Measurements from ENCODE around the gene SETD6. TPM values are rescaled to one million over a fixed set of nuclear protein-coding genes. Genes with fewer than 3 reads are reported as not detected.

SETD6 gene
- total RNA-seq, 1 experiment from 2014 or later, result 35.2 TPM

GRCh38 chr16:58548378-58548777, 33.1 kb downstream of the SETD6 start:
- ChIA-PET POLR2A (ENCODE audit: low non-redundant PET) (no interaction called here), CTCF (no interaction called here)

GRCh38 chr16:58551496-58551895, 36.2 kb downstream of the SETD6 start:
- no peak for DNase-seq (ENCODE audit: low spot score)
- POLR2A ChIA-PET (ENCODE audit: low non-redundant PET), result interaction anchor here (0.8 kb wide), 1 partner anchor 909 kb away, joined by 6 read pairs; no protein-coding TSS in a partner anchor
- CTCF ChIA-PET, result no interaction called here
- H3K36me3 ChIP-seq (ENCODE audit: insufficient read depth, low read length, poor library complexity, severe bottlenecking), result peaks cover 90% of the 10 kb centered on the region
- intact Hi-C loops (cut with micrococcal nuclease; ENCODE audit: unreplicated experiment), result no loop called here
- H3K27me3 ChIP-seq (replicated peaks; ENCODE audit: insufficient read depth, low read depth, low read length, poor library complexity), result no peaks in the 10 kb centered on the region
- no peak overlapping the region for H3K27ac ChIP-seq (ENCODE audit: low read depth, low read length, poor library complexity, severe bottlenecking)
- H3K9me3 ChIP-seq (ENCODE audit: low read depth, low read length, poor library complexity, severe bottlenecking), result no peaks in the 10 kb centered on the region
- no peaks in the 10 kb centered on the region for H3K4me1 ChIP-seq (ENCODE audit: insufficient read depth, low read length, poor library complexity, severe bottlenecking)
- no peak overlapping the region for H3K4me3 ChIP-seq (ENCODE audit: low read depth, low read length, poor library complexity, severe bottlenecking)
- TF ChIP-seq CTCF (conservative IDR thresholded peaks at IDR 0.05; ENCODE audit: low read depth, low read length), result no peak
- no TSS peak for BruUV-seq (replicated peaks)

More at GRCh38 chr16:58548378-58548777, 33.1 kb downstream of the SETD6 start:
- intact Hi-C loops (cut with micrococcal nuclease; ENCODE audit: unreplicated experiment), result no loop called here
- Histone ChIP-seq H3K4me3 (ENCODE audit: low read depth, low read length, poor library complexity, severe bottlenecking) (no peak overlapping the region), H3K27me3 (replicated peaks; ENCODE audit: insufficient read depth, low read depth, low read length, poor library complexity) (no peaks in the 10 kb centered on the region), H3K9me3 (ENCODE audit: low read depth, low read length, poor library complexity, severe bottlenecking) (no peaks in the 10 kb centered on the region), H3K4me1 (ENCODE audit: insufficient read depth, low read length, poor library complexity, severe bottlenecking) (no peaks in the 10 kb centered on the region), H3K27ac (ENCODE audit: low read depth, low read length, poor library complexity, severe bottlenecking) (no peak overlapping the region), H3K36me3 (ENCODE audit: insufficient read depth, low read length, poor library complexity, severe bottlenecking) (peaks cover 91% of the 10 kb centered on the region)
- no TSS peak for BruUV-seq (replicated peaks)
- DNase-seq (ENCODE audit: low spot score), result no peak
- TF ChIP-seq EZH2 (IDR thresholded peaks at IDR 0.05; ENCODE audit: borderline replicate concordance, low read depth, low read length, poor library complexity, severe bottlenecking) (no peak), CTCF (conservative IDR thresholded peaks at IDR 0.05; ENCODE audit: low read depth, low read length) (no peak)

DNA sequence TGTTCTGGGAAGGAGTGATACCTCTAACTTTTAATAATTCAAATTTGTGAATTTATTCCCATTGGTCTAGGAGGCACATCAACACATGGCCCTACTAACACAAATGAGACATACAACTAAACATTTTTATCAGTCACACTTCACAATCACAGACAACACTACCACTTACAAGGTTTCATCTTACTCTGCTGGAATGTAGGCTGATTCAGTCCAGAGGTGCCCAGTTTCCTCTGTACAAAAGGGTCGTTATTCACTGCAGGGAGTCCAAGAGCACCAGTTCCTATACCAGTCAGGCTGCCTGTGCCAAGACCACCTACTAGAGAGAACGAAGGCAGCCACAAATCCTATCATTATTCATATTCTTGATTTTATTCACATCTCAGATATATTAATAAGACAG, 41.4 kb downstream of the SETD6 start:
- Histone ChIP-seq H3K4me3 (ENCODE audit: low read depth, low read length, poor library complexity, severe bottlenecking) (no peak overlapping the region), H3K4me1 (ENCODE audit: insufficient read depth, low read length, poor library complexity, severe bottlenecking) (no peaks in the 10 kb centered on the region), H3K27ac (ENCODE audit: low read depth, low read length, poor library complexity, severe bottlenecking) (no peak overlapping the region), H3K27me3 (replicated peaks; ENCODE audit: insufficient read depth, low read depth, low read length, poor library complexity) (no peaks in the 10 kb centered on the region), H3K36me3 (ENCODE audit: insufficient read depth, low read length, poor library complexity, severe bottlenecking) (peaks cover 84% of the 10 kb centered on the region), H3K9me3 (ENCODE audit: low read depth, low read length, poor library complexity, severe bottlenecking) (no peaks in the 10 kb centered on the region)
- CTCF ChIA-PET, result no interaction called here
- TF ChIP-seq EZH2 (IDR thresholded peaks at IDR 0.05; ENCODE audit: borderline replicate concordance, low read depth, low read length, poor library complexity, severe bottlenecking), result no peak
- TF ChIP-seq CTCF (conservative IDR thresholded peaks at IDR 0.05; ENCODE audit: low read depth, low read length), result no peak
- DNase-seq (ENCODE audit: low spot score), result peak; percentile 9
- POLR2A ChIA-PET (ENCODE audit: low non-redundant PET), result interaction anchor here (0.6 kb wide), 1 partner anchor 784 kb away, joined by 3 read pairs; no protein-coding TSS in a partner anchor
- BruUV-seq (replicated peaks), result no TSS peak
- intact Hi-C loops (cut with micrococcal nuclease; ENCODE audit: unreplicated experiment), result no loop called here
